NCI-H524 (cell line): ENCODE data around the gene MAF.

Source experiments
- DNase-seq, 2 experiments: peaks; one replicate each; lab custom pipeline; 2025; lab: John Stamatoyannopoulos, UW

The MAF gene

DNA sequence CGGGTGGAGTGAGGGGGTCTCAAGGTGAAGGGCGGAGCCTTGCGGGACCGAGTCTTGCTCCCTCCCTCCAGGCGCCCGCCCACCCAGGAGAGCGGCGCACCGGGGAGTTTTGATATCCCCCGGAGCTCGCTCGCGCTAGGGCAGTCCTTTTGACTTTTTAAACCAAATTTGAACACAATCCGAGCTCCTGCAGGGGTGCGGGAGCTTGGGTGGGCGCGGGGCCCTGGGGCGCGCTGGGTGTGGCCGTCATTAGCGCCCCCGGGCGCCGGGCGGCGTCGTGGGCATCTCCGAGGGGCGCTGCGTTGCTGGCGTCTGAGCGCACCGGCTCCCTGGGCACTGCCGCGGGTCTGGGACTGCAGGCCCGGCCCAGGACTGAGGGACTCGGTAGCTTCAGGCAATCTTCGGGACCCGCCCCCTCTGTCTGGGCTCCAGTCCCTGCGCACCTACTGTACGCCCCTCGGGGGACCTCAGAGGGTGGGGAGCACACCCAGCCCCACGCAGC, 10.9 kb downstream of the MAF start:
- DNase-seq, result no peak

GRCh38 chr16:79587897-79588296, 12.6 kb downstream of the MAF start:
- DNase-seq, result peak in 1 of 2 experiments; percentile 42

DNA sequence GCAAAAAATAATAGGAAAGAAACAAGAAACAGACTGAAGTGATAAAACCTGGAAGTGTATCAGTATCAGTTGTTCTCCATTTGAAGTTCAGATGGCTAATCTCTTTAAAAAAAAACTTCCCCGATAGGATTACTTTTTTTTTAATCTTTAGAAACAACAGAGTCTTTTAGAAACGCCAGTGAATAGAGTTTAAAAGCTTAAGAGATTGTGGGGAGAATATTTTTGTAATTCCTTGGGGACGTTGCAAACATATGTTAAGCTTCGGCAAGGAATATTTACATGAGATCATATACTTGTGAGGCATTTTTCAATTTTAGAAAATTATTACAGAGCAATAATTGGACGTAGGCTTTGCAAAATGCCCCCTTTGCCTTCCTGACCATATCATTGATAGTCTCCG, 13.2 kb downstream of the MAF start:
- peak in 1 of 2 experiments; percentile 88 for DNase-seq

GRCh38 chr16:79582789-79583188, 17.7 kb downstream of the MAF start:
- no peak for DNase-seq

- DNase-seq, result peak; percentile 42 to 78
Measured at GRCh38 chr16:79580453-79581191, 19.9 kb downstream of the MAF start.

GRCh38 chr16:79576602-79577001, 23.9 kb downstream of the MAF start:
- DNase-seq, result no peak

- DNase-seq, result no peak
Measured at GRCh38 chr16:79573884-79574283, 26.7 kb downstream of the MAF start.

DNA sequence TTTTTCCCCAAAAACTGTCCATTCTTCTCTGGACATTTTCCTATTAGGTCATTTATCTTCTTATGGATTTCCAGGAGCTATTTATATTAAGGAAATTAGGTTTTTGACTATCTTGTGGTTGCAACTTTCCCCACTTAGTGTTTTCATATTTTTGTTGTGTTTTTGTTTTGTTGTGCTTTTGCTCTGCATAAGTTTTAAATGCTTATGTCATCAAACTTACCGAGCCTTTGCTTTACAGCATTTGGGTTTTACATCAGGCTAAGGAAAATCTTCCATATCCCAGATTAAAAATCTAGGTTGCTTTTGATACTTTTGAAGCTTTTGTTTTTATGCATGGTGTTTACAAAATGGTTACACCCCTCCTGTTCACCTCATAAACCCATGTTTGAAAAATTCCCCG, 27.5 kb downstream of the MAF start:
- no peak for DNase-seq

- peak in 1 of 2 experiments; percentile 10 for DNase-seq
Measured at GRCh38 chr16:79571903-79572535, 28.5 kb downstream of the MAF start.

DNA sequence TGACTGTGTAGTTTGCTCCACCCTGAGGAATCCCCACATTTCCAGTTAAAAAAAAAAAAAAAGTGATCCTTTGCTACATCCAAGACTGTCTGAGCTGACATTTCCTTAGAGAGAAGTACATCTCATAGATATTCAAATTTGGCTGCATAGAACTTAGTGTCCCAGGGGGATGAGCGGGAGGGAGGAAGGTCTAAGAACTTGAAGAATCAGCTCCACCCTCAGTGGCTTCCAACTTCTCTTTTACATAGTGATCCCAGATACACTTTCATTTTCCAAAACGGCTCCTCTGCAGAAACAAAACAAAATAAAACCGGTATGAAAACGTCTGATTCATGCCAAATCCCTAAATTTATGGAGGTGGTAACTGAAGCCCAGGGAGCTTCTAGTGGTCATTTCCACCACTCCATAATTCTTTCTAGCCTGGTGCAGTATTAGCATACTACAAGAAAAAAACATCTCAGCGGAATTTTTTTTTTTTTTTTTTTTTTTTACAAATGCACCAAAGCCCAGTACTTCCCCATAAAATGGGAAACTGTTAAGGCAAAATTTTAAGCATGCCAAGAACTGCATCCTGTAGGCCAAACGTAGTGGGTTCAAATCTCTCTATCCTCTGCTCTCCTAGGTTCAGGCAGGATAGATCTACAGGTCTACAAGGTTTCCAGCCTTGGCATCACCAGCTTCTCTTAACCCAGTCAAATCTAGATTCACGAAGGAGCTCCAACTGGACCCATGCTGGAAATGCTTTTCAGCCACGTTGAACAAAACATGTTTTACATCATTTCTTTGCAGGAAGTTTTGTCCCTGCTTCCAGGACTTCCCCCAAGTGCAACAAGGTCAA, 29.3 kb downstream of the MAF start:
- no peak for DNase-seq

GRCh38 chr16:79564671-79565107, 35.8 kb downstream of the MAF start:
- no peak for DNase-seq

DNA sequence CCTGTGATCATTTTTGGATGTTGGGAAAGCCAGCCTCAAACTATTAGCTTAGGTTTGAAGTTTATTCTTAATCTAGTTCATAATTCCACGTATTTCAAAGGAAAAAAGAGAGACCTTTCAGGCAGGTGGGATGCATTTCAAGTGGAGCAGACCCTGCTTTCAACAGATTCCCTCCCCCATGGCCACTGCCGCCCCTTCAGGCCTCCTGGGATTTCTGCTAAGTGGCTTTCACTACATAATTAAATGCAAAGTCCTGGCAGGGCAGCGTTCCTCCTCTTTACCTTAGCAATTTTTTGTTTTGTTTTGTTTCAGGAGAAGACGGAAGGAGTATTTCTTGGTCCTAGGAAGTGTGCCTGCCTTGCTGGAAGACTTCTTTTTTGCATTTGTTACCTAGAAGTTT, 36.6 kb downstream of the MAF start:
- DNase-seq, result peak; percentile 40 to 69

DNA sequence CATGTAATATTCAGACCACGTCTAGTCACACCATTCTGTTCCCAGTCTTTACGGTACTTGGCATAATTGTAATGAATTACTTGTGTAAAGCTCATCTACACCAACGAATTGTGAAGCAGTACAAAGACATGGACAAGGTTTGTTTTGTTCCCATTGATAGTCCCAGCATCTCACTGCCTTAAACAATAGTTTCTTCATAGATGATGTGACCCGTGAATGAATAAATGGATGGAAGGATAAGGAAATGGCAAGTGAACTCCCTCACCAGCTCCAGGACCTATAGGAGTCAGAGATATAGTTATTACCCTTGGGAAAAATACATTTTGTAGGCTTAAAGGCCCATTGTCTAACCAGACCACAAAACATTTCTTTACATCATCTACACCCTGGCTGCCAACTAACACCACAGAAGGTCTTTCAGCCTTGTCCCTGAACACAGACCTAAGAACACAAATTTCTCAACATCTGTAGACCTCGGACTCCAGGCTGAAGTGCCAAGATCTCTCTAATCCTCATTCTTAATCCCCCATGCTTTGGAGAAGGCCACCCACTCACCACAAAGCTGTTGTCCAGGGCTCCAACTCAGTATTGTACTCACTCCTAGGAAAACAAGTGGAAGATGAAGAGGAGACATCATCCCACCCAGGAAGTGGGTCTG, 38.2 kb downstream of the MAF start:
- peak in 1 of 2 experiments; percentile 51 for DNase-seq

GRCh38 chr16:79561729-79562128, 38.8 kb downstream of the MAF start:
- no peak for DNase-seq

DNA sequence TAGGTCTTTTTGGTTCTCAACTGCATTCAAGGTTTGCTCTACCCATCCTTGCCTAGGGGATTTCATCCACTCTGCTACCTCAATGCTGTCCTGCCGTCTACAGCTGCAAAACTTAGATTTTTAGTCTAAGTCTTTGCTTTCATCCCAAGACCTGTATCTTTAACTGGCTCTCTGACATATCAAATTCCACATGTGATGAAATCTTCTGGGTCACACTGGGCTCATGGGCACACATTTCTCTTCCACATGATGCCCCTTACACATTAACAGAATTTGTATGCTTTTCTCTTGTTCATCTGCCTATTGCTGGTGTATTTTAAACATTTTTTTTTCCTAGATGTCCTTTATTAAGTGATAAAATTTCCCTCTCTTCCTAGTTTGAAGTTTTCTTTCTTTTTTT, 39.6 kb downstream of the MAF start:
- no peak for DNase-seq

DNA sequence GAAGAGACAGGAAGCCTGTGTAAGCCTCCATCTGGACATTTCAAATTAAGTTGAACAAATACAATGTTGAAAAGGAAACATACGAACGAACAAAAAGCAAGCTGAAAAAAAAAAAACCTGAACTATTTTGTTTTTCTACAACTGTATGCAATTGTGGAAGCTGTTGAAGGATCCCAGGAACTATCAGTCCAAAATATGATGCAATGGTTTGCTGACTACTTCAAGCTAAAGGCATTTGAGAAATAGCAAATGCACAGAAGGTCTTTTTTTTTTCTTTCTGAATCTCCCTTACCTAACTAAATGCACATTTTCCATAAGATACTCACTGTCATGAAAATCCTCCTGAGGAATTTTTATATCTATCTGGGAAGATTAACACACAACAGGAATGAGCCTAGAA, 40.2 kb downstream of the MAF start:
- DNase-seq, result no peak

- DNase-seq, result no peak
Measured at GRCh38 chr16:79559532-79559931, 41.0 kb downstream of the MAF start.

- no peak for DNase-seq
Measured at GRCh38 chr16:79557421-79557820, 43.1 kb downstream of the MAF start.

DNA sequence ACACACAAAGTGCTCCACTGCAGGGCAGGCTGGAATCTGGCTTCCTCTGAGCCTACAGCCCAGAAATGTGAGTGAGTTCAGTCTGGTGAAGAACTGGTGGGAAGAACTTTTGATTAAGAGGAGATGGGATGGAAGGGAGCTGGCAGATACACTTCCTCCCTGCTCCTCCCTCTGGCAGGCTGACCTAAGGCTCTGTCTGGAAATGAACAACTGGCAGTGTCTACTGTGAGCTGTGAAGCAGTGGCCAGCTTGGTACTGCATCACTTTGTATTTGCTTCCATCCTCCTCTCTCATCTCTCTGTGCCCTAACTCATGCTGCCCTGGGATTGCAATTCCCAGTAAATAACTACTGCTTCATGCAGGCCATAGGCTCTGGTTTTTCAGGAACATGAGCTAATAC, 45.6 kb downstream of the MAF start:
- DNase-seq, result no peak

DNA sequence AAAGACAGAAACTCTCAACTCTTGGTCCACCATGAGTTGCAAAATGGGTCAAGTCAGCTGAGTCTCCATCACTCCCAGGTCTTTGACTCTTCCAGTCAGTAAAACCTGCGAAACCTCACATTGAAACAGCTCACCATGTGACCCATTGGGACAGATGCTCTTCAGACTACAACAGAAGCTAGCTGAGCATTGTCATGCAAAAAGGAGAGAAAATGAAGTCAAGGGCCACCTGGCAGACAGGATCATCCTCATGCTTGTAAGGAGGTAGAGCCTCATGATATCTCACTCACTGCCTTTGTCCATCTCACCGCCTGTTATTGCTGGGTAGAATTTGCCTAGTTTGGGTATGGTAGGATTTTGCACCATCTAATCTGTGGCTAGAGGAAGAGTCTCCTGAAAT, 50.2 kb downstream of the MAF start:
- peak in 1 of 2 experiments; percentile 63 for DNase-seq

DNA sequence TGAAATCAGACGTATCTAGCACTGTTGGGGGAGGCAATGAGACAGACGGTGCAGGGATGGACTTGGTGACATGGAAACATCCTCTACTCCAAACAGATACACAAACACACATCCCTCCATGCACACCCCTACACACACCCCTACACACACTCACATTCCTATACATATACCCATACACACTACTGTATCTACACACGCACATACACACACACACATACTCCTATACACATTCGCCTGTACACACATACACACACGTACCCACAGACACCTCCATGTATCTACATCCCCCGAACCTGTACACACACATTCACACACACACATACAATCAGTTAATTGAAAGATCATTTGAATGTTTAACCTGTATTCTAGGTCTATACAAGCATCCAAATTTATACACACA, 53.5 kb downstream of the MAF start:
- no peak for DNase-seq
